K562 (cell line): ENCODE results near the gene SOS1. TPM values are rescaled to one million over a fixed set of nuclear protein-coding genes. Genes with fewer than 3 reads are reported as not detected.

ENCODE experiments used
- ARID2 ChIP-seq: fragments of 450-650 bp; IDR thresholded peaks from 2 replicates; pipeline ENCODE4 v1.6.1; 2017; ENCODE audit warnings: antibody characterized with exemption, mild to moderate bottlenecking
- CBX3 ChIP-seq, 2 experiments: IDR thresholded peaks; 1 replicate in 1 of 2; 2 replicates in 1 of 2; pipeline ENCODE4 v1.6.1; 2012; ENCODE audit warnings: inconsistent platforms in 2 of 2, low read length in 2 of 2, borderline replicate concordance in 1 of 2, control low read depth in 1 of 2
- EP300 ChIP-seq: IDR thresholded peaks from 2 replicates; pipeline ENCODE4 v1.6.1; 2012; ENCODE audit warnings: low read length, improper control_type of control experiment
- EP400 ChIP-seq: fragments of 450-650 bp; IDR thresholded peaks from 2 replicates; pipeline ENCODE4 v1.6.1; 2017; ENCODE audit warnings: antibody characterized with exemption, mild to moderate bottlenecking, moderate library complexity
- HDAC1 ChIP-seq, 2 experiments: fragments of 450-650 bp; IDR thresholded peaks; 2 replicates each; pipeline ENCODE4 v1.6.1; 2016 to 2017; ENCODE audit warnings: inconsistent platforms in 1 of 2, mild to moderate bottlenecking in 1 of 2, moderate library complexity in 1 of 2
- HDAC2 ChIP-seq: fragments of 450-650 bp; IDR thresholded peaks from 2 replicates; pipeline ENCODE4 v1.6.1; 2016; ENCODE audit warnings: mild to moderate bottlenecking
- HDAC6 ChIP-seq: IDR thresholded peaks from 2 replicates; pipeline ENCODE4 v1.6.1; 2012; ENCODE audit warnings: low read depth, mild to moderate bottlenecking, control low read depth, inconsistent platforms, low read length, moderate library complexity
- HDAC8 ChIP-seq: fragments of 450-650 bp; IDR thresholded peaks from 2 replicates; pipeline ENCODE4 v1.6.1; 2016; ENCODE audit warnings: mild to moderate bottlenecking, missing genetic modification characterization, moderate library complexity, missing compliant biosample characterization
- KDM5B ChIP-seq: fragments of 200-600 bp; sonication (generic); IDR thresholded peaks from 2 replicates; pipeline ENCODE4 v1.6.1; 2012; ENCODE audit warnings: low read depth, mild to moderate bottlenecking, moderate library complexity, low read length, control low read depth, inconsistent platforms; ENCODE audit not compliant: insufficient replicate concordance
- POU5F1 ChIP-seq: fragments of 150-350 bp; IDR thresholded peaks from 2 replicates; pipeline ENCODE4 v1.6.1; 2014; ENCODE audit warnings: borderline replicate concordance, low read length, low read depth, mild to moderate bottlenecking; ENCODE audit not compliant: partially characterized antibody
- TEAD1 ChIP-seq, 2 experiments: fragments of 450-650 bp in 1 of 2; sonication (generic) in 1 of 2; formaldehyde crosslinking; IDR thresholded peaks; 2 replicates each; pipeline versions ENCODE4 v1.4.0 to v1.8.0; 2020 to 2022; ENCODE audit warnings: mild to moderate bottlenecking in 2 of 2, missing genetic modification reagents in 1 of 2
- TSC22D4 ChIP-seq: fragments of 450-650 bp; IDR thresholded peaks from 2 replicates; pipeline ENCODE4 v1.6.1; 2016; ENCODE audit warnings: missing genetic modification characterization, missing biosample characterization, control low read depth
- ZNF696 ChIP-seq: fragments of 250-450 bp; sonication (Bioruptor Pico); conservative IDR thresholded peaks from 2 replicates; pipeline ENCODE4 v1.4.0; 2020; ENCODE audit warnings: mild to moderate bottlenecking, moderate library complexity
- polyA plus RNA-seq, 8 experiments: library from polyadenylated mRNA; depleted of rRNA in 4 of 8; stranded (reverse) in 5 of 8; unstranded in 3 of 8; fragments of >200 nt; fragmentation: Nextera tagmentation in 2 of 8; fragmentation: Illumina TruSeq in 1 of 8; extraction: Ambion mirVana in 2 of 8; extraction: Trizol in 1 of 8; gene quantifications; 2 replicates each; pipeline versions ENCODE4 v1.2.1 to v1.2.3, GENCODE V29; 2011 to 2014; ENCODE audit warnings: inconsistent platforms in 1 of 8, missing spikeins in 1 of 8
- total RNA-seq, 7 experiments: library from RNA; depleted of rRNA in 6 of 7; stranded (reverse); fragments of >200 nt in 6 of 7; fragmentation: Illumina TruSeq in 2 of 7; extraction: Trizol in 2 of 7; gene quantifications; 2 replicates each; pipeline versions ENCODE4 v1.2.1 to v1.2.3, GENCODE V29; 2011 to 2021; ENCODE audit warnings: low replicate concordance in 1 of 7
- TF ChIP-seq, protein P1 (sequence below), 2 experiments: fragments of 450-650 bp in 1 of 2; IDR thresholded peaks; 2 replicates each; pipeline ENCODE4 v1.6.1; 2011 to 2017; ENCODE audit warnings: low read depth in 2 of 2, antibody characterized with exemption in 1 of 2, borderline replicate concordance in 1 of 2, low read length in 1 of 2, mild to moderate bottlenecking in 1 of 2, mixed read lengths in 1 of 2; ENCODE audit not compliant: control insufficient read depth in 1 of 2
- TF ChIP-seq, protein P2 (sequence below): fragments of 450-650 bp; IDR thresholded peaks from 2 replicates; pipeline ENCODE4 v1.6.1; 2016; ENCODE audit warnings: antibody characterized with exemption
- TF ChIP-seq, protein P3 (sequence below): sonication (generic); formaldehyde crosslinking; IDR thresholded peaks from 2 replicates; pipeline ENCODE4 v1.8.1; 2023; ENCODE audit warnings: mild to moderate bottlenecking, missing genetic modification reagents
- TF ChIP-seq, protein P4 (sequence below): fragments of 250-450 bp; sonication (Bioruptor Pico); IDR thresholded peaks from 2 replicates; pipeline ENCODE4 v1.9.0; 2021; ENCODE audit warnings: mild to moderate bottlenecking, inconsistent platforms

SOS1 gene
- total and polyA plus RNA-seq, 9 of the 15 experiments (the other 6 are each of a cell fraction or from before 2014, with no cell fraction given): 2.5 to 27.1 (median 16.3) TPM

DNA sequence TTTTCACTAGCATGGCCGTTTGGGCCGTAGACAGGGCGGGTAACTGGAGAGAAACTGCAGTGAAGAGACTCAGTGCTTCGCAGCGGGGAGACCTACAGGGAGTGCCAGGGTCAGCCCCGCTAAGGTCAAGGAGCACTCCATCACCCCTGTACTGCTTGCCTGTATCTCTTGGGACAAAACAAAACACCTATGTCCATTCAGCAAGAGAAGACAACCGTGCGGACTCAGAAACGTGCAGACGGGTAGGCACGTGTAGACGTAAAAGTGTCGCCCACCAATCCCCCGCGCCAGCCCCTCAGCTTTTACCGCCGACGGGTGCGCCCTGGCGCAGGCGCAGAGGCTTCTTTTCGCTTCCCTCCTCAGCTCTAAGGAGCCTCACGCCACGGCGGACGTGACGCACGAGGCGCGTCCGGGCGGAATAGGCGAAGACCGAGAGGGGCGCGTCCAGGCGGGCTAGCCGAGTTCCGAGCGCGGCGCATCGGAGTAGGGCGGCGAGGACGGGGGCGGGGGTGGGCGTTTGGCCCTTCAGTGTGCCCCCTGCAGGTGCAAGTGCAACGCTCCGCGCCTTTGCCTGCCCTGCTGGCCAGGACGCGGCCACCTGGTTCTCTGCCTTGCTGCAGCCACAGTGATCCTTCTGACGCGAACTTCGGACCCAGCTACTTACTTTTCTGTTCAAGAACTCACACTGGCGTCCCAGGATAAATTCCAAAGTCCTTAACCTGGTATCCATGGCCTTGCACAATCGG lies 3.3 kb upstream of the SOS1 start (continued):
- TF ChIP-seq, protein P1, sequence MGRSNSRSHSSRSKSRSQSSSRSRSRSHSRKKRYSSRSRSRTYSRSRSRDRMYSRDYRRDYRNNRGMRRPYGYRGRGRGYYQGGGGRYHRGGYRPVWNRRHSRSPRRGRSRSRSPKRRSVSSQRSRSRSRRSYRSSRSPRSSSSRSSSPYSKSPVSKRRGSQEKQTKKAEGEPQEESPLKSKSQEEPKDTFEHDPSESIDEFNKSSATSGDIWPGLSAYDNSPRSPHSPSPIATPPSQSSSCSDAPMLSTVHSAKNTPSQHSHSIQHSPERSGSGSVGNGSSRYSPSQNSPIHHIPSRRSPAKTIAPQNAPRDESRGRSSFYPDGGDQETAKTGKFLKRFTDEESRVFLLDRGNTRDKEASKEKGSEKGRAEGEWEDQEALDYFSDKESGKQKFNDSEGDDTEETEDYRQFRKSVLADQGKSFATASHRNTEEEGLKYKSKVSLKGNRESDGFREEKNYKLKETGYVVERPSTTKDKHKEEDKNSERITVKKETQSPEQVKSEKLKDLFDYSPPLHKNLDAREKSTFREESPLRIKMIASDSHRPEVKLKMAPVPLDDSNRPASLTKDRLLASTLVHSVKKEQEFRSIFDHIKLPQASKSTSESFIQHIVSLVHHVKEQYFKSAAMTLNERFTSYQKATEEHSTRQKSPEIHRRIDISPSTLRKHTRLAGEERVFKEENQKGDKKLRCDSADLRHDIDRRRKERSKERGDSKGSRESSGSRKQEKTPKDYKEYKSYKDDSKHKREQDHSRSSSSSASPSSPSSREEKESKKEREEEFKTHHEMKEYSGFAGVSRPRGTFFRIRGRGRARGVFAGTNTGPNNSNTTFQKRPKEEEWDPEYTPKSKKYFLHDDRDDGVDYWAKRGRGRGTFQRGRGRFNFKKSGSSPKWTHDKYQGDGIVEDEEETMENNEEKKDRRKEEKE (IDR thresholded peaks at IDR 0.05; ENCODE audit: borderline replicate concordance in 1 of 2, control insufficient read depth in 1 of 2, low read depth in 2 of 2, low read length in 1 of 2): 0 out of 4 replicates have a peak, but pooled peaks of 1 of the 2 experiments have one; percentile 47
- TF ChIP-seq EP400 (peak; percentile 88), ARID2 (0 out of 2 replicates have a peak, but pooled peaks have one; percentile 10), HDAC1 (IDR thresholded peaks at IDR 0.05) (0 out of 4 replicates have a peak, but pooled peaks of 1 of the 2 experiments have one; percentile 35), POU5F1 (peak; percentile 66), HDAC6 (no peak), TEAD1 (CRISPR knock-in tag; IDR thresholded peaks at IDR 0.05) (peak in 1 of 2 experiments; percentile 58; a peak in 1 of 4 replicates), HDAC2 (peak; percentile 23; the same call in 1 of the 2 replicates), TSC22D4 (tag) (no peak), ZNF696 (CRISPR knock-in tag) (no peak), CBX3 (IDR thresholded peaks at IDR 0.05; ENCODE audit: borderline replicate concordance in 1 of 2, low read length in 2 of 2) (peak in 1 of 2 experiments; percentile 79; a peak in 1 of 3 replicates), HDAC8 (tag) (0 out of 2 replicates have a peak, but pooled peaks have one; percentile 51), EP300 (peak; percentile 50), KDM5B (peak; percentile 79)
- TF ChIP-seq, protein P2, sequence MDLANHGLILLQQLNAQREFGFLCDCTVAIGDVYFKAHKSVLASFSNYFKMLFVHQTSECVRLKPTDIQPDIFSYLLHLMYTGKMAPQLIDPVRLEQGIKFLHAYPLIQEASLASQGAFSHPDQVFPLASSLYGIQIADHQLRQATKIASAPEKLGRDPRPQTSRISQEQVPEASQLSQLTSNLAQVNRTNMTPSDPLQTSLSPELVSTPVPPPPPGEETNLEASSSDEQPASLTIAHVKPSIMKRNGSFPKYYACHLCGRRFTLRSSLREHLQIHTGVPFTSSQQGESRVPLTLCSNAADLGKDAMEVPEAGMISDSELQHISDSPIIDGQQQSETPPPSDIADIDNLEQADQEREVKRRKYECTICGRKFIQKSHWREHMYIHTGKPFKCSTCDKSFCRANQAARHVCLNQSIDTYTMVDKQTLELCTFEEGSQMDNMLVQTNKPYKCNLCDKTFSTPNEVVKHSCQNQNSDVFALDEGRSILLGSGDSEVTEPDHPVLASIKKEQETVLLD: peak; percentile 97
- TF ChIP-seq, protein P3, sequence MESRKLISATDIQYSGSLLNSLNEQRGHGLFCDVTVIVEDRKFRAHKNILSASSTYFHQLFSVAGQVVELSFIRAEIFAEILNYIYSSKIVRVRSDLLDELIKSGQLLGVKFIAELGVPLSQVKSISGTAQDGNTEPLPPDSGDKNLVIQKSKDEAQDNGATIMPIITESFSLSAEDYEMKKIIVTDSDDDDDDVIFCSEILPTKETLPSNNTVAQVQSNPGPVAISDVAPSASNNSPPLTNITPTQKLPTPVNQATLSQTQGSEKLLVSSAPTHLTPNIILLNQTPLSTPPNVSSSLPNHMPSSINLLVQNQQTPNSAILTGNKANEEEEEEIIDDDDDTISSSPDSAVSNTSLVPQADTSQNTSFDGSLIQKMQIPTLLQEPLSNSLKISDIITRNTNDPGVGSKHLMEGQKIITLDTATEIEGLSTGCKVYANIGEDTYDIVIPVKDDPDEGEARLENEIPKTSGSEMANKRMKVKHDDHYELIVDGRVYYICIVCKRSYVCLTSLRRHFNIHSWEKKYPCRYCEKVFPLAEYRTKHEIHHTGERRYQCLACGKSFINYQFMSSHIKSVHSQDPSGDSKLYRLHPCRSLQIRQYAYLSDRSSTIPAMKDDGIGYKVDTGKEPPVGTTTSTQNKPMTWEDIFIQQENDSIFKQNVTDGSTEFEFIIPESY (CRISPR knock-in tag): peak; percentile 89
- TF ChIP-seq, protein P4, sequence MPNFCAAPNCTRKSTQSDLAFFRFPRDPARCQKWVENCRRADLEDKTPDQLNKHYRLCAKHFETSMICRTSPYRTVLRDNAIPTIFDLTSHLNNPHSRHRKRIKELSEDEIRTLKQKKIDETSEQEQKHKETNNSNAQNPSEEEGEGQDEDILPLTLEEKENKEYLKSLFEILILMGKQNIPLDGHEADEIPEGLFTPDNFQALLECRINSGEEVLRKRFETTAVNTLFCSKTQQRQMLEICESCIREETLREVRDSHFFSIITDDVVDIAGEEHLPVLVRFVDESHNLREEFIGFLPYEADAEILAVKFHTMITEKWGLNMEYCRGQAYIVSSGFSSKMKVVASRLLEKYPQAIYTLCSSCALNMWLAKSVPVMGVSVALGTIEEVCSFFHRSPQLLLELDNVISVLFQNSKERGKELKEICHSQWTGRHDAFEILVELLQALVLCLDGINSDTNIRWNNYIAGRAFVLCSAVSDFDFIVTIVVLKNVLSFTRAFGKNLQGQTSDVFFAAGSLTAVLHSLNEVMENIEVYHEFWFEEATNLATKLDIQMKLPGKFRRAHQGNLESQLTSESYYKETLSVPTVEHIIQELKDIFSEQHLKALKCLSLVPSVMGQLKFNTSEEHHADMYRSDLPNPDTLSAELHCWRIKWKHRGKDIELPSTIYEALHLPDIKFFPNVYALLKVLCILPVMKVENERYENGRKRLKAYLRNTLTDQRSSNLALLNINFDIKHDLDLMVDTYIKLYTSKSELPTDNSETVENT (CRISPR knock-in tag): peak; percentile 58
